Sigmoid colon (tissue), 7 donors: Measurements from ENCODE around the gene PRICKLE2. TPM values are rescaled to one million over a fixed set of nuclear protein-coding genes. Genes with fewer than 3 reads are reported as not detected.

Source experiments
- DNase-seq: peaks from one replicate; pipeline ENCODE4 v3.0.0-alpha.2; 2019
- H3K27ac ChIP-seq, 4 donors: fragments of 200-600 bp; sonication (generic); one replicate each; pipeline ENCODE4 v1.5.1; 2016 to 2019; ENCODE audit warnings: mild to moderate bottlenecking in 1 of 4
- H3K27me3 ChIP-seq, 3 donors: fragments of 200-600 bp; sonication (generic); one replicate each; pipeline ENCODE4 v1.5.1; 2019; ENCODE audit warnings: mild to moderate bottlenecking in 1 of 3
- H3K36me3 ChIP-seq, 4 donors: fragments of 200-600 bp; sonication (generic); one replicate each; pipeline ENCODE4 v1.5.1; 2016 to 2019
- H3K4me1 ChIP-seq, 4 donors: fragments of 200-600 bp; sonication (generic); one replicate each; pipeline ENCODE4 v1.5.1; 2017 to 2019
- H3K4me3 ChIP-seq, 4 donors: fragments of 200-600 bp; sonication (generic); one replicate each; pipeline ENCODE4 v1.5.1; 2017 to 2019; ENCODE audit warnings: mild to moderate bottlenecking in 2 of 4, moderate library complexity in 1 of 4
- H3K9me3 ChIP-seq, 4 donors: fragments of 200-600 bp in 3 of 4; sonication (generic) in 3 of 4; one replicate each; pipeline versions ENCODE4 v1.5.1 to v1.6.1; 2013 to 2019
- EP300 ChIP-seq, 4 donors: sonication (generic); formaldehyde crosslinking; IDR thresholded peaks; one replicate each; pipeline ENCODE4 v1.6.1; 2017; ENCODE audit warnings: antibody characterized with exemption in 4 of 4
- POLR2A ChIP-seq, 2 donors: fragments of 450-650 bp; IDR thresholded peaks; one replicate each; pipeline ENCODE4 v1.6.1; 2016; ENCODE audit warnings: antibody characterized with exemption in 2 of 2, mild to moderate bottlenecking in 2 of 2, moderate library complexity in 2 of 2
- POLR2AphosphoS5 ChIP-seq, 4 donors: sonication (generic); formaldehyde crosslinking; IDR thresholded peaks; one replicate each; pipeline ENCODE4 v1.6.1; 2017; ENCODE audit warnings: antibody characterized with exemption in 4 of 4
- WGBS, 2 donors: extraction: QIAGEN DNeasy Blood & Tissue Kit; methylation state at CpG; one replicate each; pipeline ENCODE4 v1.1.7; 2013; 5-methylcytosine and 5-hydroxymethylcytosine counted together
- intact Hi-C: fragments of 100-400 bp; cut with DNase I; formaldehyde crosslinking; loops from one replicate; pipeline ENCODE4 v1.15.1; 2023
- polyA plus RNA-seq, 3 donors: library from polyadenylated mRNA; stranded (reverse); fragments of 200-250 nt; gene quantifications; one replicate each; pipeline ENCODE4 v1.2.3, GENCODE V29; 2013
- total RNA-seq, 4 donors: library from RNA; depleted of rRNA; stranded (reverse); fragments of >200 nt; gene quantifications; one replicate each; pipeline ENCODE4 v1.1.0, GENCODE V29; 2016
- TF ChIP-seq, protein P1 (sequence below), 4 experiments: fragments of 450-650 bp in 3 of 4; fragments of 200-600 bp in 1 of 4; IDR thresholded peaks; one replicate each; pipeline ENCODE4 v1.5.1; 2016 to 2019; ENCODE audit warnings: antibody characterized with exemption in 4 of 4, mild to moderate bottlenecking in 3 of 4, moderate library complexity in 2 of 4
- donor health status: healthy with polysubstance abuse.
- donor health status: Bipolar disorder and iron deficiency.
- donor health status: healthy.

Gene PRICKLE2
- total and polyA plus RNA-seq, 7 donors, result 0.69 to 96.7 (median 61.1) TPM

GRCh38 chr3:64270866-64271260 is 45.6 kb upstream of the PRICKLE2 start:
- no peak overlapping the region for H3K4me3 ChIP-seq
- TF ChIP-seq, protein P1, sequence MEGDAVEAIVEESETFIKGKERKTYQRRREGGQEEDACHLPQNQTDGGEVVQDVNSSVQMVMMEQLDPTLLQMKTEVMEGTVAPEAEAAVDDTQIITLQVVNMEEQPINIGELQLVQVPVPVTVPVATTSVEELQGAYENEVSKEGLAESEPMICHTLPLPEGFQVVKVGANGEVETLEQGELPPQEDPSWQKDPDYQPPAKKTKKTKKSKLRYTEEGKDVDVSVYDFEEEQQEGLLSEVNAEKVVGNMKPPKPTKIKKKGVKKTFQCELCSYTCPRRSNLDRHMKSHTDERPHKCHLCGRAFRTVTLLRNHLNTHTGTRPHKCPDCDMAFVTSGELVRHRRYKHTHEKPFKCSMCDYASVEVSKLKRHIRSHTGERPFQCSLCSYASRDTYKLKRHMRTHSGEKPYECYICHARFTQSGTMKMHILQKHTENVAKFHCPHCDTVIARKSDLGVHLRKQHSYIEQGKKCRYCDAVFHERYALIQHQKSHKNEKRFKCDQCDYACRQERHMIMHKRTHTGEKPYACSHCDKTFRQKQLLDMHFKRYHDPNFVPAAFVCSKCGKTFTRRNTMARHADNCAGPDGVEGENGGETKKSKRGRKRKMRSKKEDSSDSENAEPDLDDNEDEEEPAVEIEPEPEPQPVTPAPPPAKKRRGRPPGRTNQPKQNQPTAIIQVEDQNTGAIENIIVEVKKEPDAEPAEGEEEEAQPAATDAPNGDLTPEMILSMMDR (IDR thresholded peaks at IDR 0.05), result no peak
- TF ChIP-seq POLR2AphosphoS5 (IDR thresholded peaks at IDR 0.05), result no peak
- no peak for TF ChIP-seq POLR2A (IDR thresholded peaks at IDR 0.05)
- TF ChIP-seq EP300 (IDR thresholded peaks at IDR 0.05), result no peak
- no peak overlapping the region for H3K27ac ChIP-seq
- H3K9me3 ChIP-seq, result no peaks in the 10 kb centered on the region
- H3K4me1 ChIP-seq, result peaks cover 0 to 10% (median 5%) of the 10 kb centered on the region in 4 donors
- DNase-seq, result no peak
- H3K36me3 ChIP-seq, result no peaks in the 10 kb centered on the region
- 80 to 89% methylated on average over 3 of the region's 3 CpGs for WGBS, 2 donors
- no peaks in the 10 kb centered on the region for H3K27me3 ChIP-seq
- intact Hi-C loops, result no loop called here

DNA sequence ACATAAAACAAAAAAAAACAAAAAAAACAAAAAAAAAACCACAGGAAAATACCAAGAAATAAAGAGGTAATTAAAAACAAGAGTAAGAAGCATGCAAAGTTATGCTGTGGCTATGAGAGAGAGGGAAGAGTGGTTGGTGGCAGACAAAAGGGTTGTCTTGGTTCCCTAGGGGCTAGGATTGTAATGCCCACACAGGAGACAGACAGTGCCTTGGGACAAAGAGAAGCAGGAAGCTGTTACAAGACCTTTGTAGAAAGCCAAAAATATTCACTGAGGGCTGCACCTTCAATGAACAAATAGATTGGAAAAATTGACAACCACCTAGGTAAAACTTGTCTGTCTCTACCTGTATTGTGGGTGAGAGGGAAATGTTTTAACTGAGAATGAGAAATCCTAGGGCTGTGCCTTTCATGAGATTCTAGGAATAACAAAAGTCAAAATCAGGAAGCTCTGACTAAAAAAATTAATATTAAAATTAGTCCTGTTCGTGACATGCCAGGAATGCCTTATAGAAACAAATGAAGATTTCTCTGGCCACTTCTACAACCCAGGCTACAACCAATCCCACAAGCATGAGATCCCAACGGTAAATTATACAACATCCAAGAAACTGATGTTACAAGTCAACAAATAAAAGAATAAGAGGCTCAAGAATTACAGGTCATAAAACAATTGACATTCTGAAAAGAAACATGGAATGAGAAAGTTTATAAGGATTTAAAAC is 45.0 kb upstream of the PRICKLE2 start:
- H3K4me1 ChIP-seq, result peaks cover 0 to 13% (median 6%) of the 10 kb centered on the region in 4 donors
- no peaks in the 10 kb centered on the region for H3K36me3 ChIP-seq
- no peaks in the 10 kb centered on the region for H3K9me3 ChIP-seq
- intact Hi-C loops, result no loop called here
- H3K27me3 ChIP-seq, result no peaks in the 10 kb centered on the region
- TF ChIP-seq EP300 (IDR thresholded peaks at IDR 0.05) (no peak), POLR2A (IDR thresholded peaks at IDR 0.05) (no peak), POLR2AphosphoS5 (IDR thresholded peaks at IDR 0.05) (no peak)
- TF ChIP-seq, protein P1 (IDR thresholded peaks at IDR 0.05), result no peak
- DNase-seq, result no peak
- no peak overlapping the region for H3K4me3 ChIP-seq
- no peak overlapping the region for H3K27ac ChIP-seq
- 30 to 61% methylated on average over 2 of the region's 2 CpGs for WGBS, 2 donors

- WGBS, 2 donors, result 61 to 80% methylated on average over 4 of the region's 4 CpGs
- no peak for TF ChIP-seq POLR2A (IDR thresholded peaks at IDR 0.05)
- no peak for TF ChIP-seq EP300 (IDR thresholded peaks at IDR 0.05)
- TF ChIP-seq POLR2AphosphoS5 (IDR thresholded peaks at IDR 0.05), result no peak
- TF ChIP-seq, protein P1 (IDR thresholded peaks at IDR 0.05), result no peak
- peaks cover 0 to 27% (median 19%) of the 10 kb centered on the region in 4 donors for H3K4me1 ChIP-seq
- intact Hi-C loops, result loop anchor here (2.0 to 10.0 kb wide), 4 partner anchors 22 to 216 kb away; no protein-coding TSS in a partner anchor
- no peaks in the 10 kb centered on the region for H3K9me3 ChIP-seq
- no peaks in the 10 kb centered on the region for H3K27me3 ChIP-seq
- no peaks in the 10 kb centered on the region for H3K36me3 ChIP-seq
- peak overlapping the region; percentile 92 to 97 (median 94) for H3K27ac ChIP-seq
- H3K4me3 ChIP-seq, result no peak overlapping the region
- no peak for DNase-seq
Measured at GRCh38 chr3:64268926-64269325, 43.7 kb upstream of the PRICKLE2 start.

DNA sequence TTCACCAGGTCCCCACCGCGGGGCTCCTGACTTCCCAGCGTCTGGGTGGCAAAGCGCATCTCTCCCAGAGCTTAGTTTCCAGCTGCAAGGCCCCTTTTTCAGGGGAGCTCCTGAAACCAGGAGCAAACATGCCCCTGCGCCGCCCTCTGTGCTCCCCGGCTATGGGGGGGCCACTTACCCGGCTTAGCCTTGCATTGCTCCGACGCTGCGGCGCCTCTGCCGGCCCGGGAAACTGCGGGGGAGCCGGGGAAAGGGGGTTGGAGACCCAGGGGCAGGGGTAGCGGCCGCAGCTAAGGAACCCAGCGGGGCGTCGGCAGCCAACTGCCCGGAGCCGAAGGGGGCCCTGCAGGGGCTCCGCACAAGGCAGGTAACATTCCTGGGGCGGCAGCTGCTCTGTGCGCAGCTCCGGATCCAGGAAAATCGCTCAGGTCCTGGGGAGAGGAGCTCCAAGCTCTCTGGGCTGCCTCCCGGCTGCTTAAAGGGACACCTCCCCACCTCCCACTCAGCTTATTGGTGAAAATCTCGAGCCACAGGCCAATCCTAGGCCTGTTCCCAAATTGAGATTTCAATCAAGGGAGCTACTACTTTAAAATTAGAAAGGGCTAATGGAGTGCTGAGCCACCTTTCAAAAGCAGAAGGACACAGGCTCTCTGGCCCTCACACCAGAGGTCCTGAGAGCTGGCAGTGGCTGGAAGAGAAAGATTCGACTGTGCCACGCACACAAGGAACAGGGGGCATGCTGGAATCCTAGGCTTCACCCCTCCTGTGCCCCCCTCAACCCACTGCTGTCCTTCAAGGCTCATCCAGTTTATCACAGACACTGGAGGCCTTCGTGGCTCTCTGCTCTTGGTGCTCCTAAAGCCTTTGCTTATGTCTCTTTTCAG is 42.7 kb upstream of the PRICKLE2 start:
- intact Hi-C loops, result loop anchor here (2.0 to 10.0 kb wide), 6 partner anchors 23 to 217 kb away; no protein-coding TSS in a partner anchor
- H3K4me1 ChIP-seq, result peaks cover 0 to 36% (median 27%) of the 10 kb centered on the region in 4 donors
- peak; percentile 94 for DNase-seq
- H3K9me3 ChIP-seq, result no peaks in the 10 kb centered on the region
- no peaks in the 10 kb centered on the region for H3K27me3 ChIP-seq
- H3K36me3 ChIP-seq, result no peaks in the 10 kb centered on the region
- TF ChIP-seq POLR2A (IDR thresholded peaks at IDR 0.05) (peak; percentile 73 to 88), POLR2AphosphoS5 (IDR thresholded peaks at IDR 0.05) (peak; percentile 91 to 97 (median 94)), EP300 (IDR thresholded peaks at IDR 0.05) (no peak)
- H3K27ac ChIP-seq, result peak overlapping the region; percentile 92 to 97 (median 94)
- WGBS, 2 donors, result 15 to 22% methylated on average over 33 of the region's 33 CpGs
- H3K4me3 ChIP-seq, result peak overlapping the region; percentile 74 to 91 (median 80)
